Measurements from ENCODE around the gene IQCK.

The IQCK gene

GRCh38 chr16:19892902-19893301, 174.8 kb downstream of the IQCK start:
- no peak for DNase-seq
- peaks cover 3% of the 10 kb centered on the region for H3K9me3 ChIP-seq (ENCODE audit: severe bottlenecking)
- H3K36me3 ChIP-seq, result no peaks in the 10 kb centered on the region
- H3K27me3 ChIP-seq (ENCODE audit: insufficient read depth, low read depth, severe bottlenecking), result peaks cover under 1% of the 10 kb centered on the region
- TF ChIP-seq CTCF (IDR thresholded peaks at IDR 0.05; ENCODE audit: low read depth, low read length), result no peak
- H3K4me3 ChIP-seq (ENCODE audit: low read depth, low read length), result no peak overlapping the region
- no peak overlapping the region for H3K27ac ChIP-seq

DNA sequence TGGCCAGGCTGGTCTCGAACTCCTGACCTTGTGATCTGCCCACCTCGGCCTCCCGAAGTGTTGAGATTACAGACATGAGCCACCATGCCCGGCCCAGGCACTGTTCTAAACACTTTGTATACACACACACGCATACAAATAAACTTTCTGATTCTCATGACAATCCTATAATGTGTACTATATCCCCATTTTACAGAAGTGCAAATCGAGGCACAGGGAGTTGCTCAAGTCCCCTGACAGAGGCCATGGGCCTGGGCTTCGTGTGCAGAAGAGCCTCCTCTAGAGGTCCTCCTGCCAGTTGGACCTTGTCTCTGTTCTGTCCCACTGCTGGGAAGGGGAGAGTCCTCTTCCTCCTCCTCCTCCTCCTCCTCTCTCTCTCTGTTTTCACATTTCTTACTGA, 176.5 kb downstream of the IQCK start:
- no peak for TF ChIP-seq CTCF (IDR thresholded peaks at IDR 0.05; ENCODE audit: low read depth, low read length)
- Histone ChIP-seq H3K27ac (no peak overlapping the region), H3K4me3 (ENCODE audit: low read depth, low read length) (no peak overlapping the region), H3K36me3 (no peaks in the 10 kb centered on the region), H3K9me3 (ENCODE audit: severe bottlenecking) (peaks cover 3% of the 10 kb centered on the region), H3K27me3 (ENCODE audit: insufficient read depth, low read depth, severe bottlenecking) (peaks cover 8% of the 10 kb centered on the region)
- DNase-seq, result no peak

DNA sequence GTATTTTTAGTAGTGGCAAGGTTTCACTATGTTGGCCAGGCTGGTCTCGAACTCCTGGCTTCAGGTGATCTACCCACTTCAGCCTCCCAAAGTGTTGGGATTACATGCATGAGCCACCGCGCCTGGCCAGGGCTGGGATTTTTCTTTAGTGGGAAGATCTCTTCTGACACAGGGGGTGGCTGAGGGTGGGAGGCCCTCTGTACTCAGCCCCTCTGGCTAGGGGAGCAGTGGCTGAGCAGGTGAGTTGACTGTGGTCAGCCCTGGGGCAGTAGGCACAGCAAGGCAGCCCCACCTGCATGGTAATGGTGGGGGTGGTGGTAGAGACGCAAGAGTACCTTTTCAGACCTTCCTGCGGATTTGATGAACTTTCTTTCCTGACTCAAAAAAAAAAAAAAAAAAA, 178.9 kb downstream of the IQCK start:
- Histone ChIP-seq H3K27me3 (ENCODE audit: insufficient read depth, low read depth, severe bottlenecking) (peaks cover 12% of the 10 kb centered on the region), H3K36me3 (no peaks in the 10 kb centered on the region), H3K4me3 (ENCODE audit: low read depth, low read length) (no peak overlapping the region), H3K9me3 (ENCODE audit: severe bottlenecking) (peaks cover 3% of the 10 kb centered on the region), H3K27ac (no peak overlapping the region)
- no peak for TF ChIP-seq CTCF (IDR thresholded peaks at IDR 0.05; ENCODE audit: low read depth, low read length)
- DNase-seq, result no peak

- DNase-seq, result no peak
- Histone ChIP-seq H3K27ac (no peak overlapping the region), H3K9me3 (ENCODE audit: severe bottlenecking) (peaks cover 5% of the 10 kb centered on the region), H3K4me3 (ENCODE audit: low read depth, low read length) (no peak overlapping the region), H3K27me3 (ENCODE audit: insufficient read depth, low read depth, severe bottlenecking) (peaks cover 12% of the 10 kb centered on the region), H3K36me3 (no peaks in the 10 kb centered on the region)
- no peak for TF ChIP-seq CTCF (IDR thresholded peaks at IDR 0.05; ENCODE audit: low read depth, low read length)
These were observed 180.1 kb downstream of the IQCK start for GRCh38 chr16:19898166-19898565.

DNA sequence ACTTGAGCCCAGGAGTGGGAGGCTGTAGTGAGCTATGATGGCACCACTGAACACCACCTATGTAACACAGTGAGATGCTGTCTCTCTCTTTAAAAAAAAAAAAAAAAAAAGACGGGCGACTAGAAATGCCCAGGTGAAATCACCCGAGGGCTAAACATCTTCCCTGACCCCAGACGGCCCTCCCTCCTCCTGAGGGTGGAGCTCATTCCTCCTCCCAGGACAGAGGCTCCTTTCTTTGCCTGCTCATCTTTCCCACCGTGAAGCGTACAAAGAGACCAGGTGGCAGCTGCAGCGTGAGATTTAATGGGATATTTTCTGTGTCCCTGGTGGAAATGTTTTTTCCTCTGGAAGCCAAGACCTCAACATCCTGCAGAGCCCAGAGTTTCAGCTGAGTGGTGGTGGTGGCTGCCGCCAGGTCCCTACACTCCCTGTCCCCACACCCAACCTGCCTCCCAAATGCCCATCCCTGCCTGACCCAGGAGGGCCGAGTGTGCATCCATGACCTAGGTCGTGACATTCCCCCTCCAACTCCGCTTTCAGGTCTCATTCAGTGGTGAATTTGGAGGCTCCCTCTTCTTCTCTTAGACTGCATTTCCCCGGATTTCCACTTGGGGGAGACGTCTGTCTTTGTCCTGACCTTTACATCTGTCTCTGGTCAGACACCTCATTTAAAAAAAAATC, 181.0 kb downstream of the IQCK start:
- no peak overlapping the region for H3K4me3 ChIP-seq (ENCODE audit: low read depth, low read length)
- peaks cover 13% of the 10 kb centered on the region for H3K27me3 ChIP-seq (ENCODE audit: insufficient read depth, low read depth, severe bottlenecking)
- no peak overlapping the region for H3K27ac ChIP-seq
- peak; percentile 75 for TF ChIP-seq CTCF (IDR thresholded peaks at IDR 0.05; ENCODE audit: low read depth, low read length)
- H3K36me3 ChIP-seq, result no peaks in the 10 kb centered on the region
- peaks cover 5% of the 10 kb centered on the region for H3K9me3 ChIP-seq (ENCODE audit: severe bottlenecking)
- DNase-seq, result peak; percentile 63

- H3K27me3 ChIP-seq (ENCODE audit: insufficient read depth, low read depth, severe bottlenecking), result peaks cover 16% of the 10 kb centered on the region
- DNase-seq, result no peak
- no peak overlapping the region for H3K4me3 ChIP-seq (ENCODE audit: low read depth, low read length)
- H3K36me3 ChIP-seq, result no peaks in the 10 kb centered on the region
- peaks cover 3% of the 10 kb centered on the region for H3K9me3 ChIP-seq (ENCODE audit: severe bottlenecking)
- H3K27ac ChIP-seq, result no peak overlapping the region
- no peak for TF ChIP-seq CTCF (IDR thresholded peaks at IDR 0.05; ENCODE audit: low read depth, low read length)
These were observed 181.5 kb downstream of the IQCK start for GRCh38 chr16:19899605-19899955.

Measured in WERI-Rb-1 (cell line).